Gastrocnemius medialis (tissue), 4 donors: Measurements from ENCODE around the gene ANKRD40. TPM values are rescaled to one million over a fixed set of nuclear protein-coding genes. Genes with fewer than 3 reads are reported as not detected.

Experiments used
- ATAC-seq, 2 donors: fragments of 150-250 bp; one replicate each; pipeline ENCODE4 v1.9.1; 2016
- DNase-seq, 2 donors: peaks; one replicate each; pipeline ENCODE4 v3.0.0-alpha.2; 2019
- H3K27ac ChIP-seq, 4 donors: fragments of 200-600 bp; sonication (generic); 1 replicate in 1 of 4; 2 replicates in 3 of 4; pipeline ENCODE4 v1.5.1; 2016 to 2018; ENCODE audit warnings: mild to moderate bottlenecking in 2 of 4, moderate library complexity in 1 of 4
- H3K27me3 ChIP-seq, 3 donors: fragments of 200-600 bp; sonication (generic) in 2 of 3; 1 replicate in 1 of 3; 2 replicates in 2 of 3; pipeline versions ENCODE4 v1.5.1 to v1.6.0; 2016 to 2019; ENCODE audit warnings: mild to moderate bottlenecking in 1 of 3, moderate library complexity in 1 of 3
- H3K36me3 ChIP-seq, 2 donors: fragments of 200-600 bp; sonication (generic) in 1 of 2; one replicate each; pipeline ENCODE4 v1.5.1; 2017 to 2018
- H3K4me1 ChIP-seq, 2 donors: fragments of 200-600 bp; sonication (generic) in 1 of 2; one replicate each; pipeline ENCODE4 v1.5.1; 2016 to 2017; ENCODE audit warnings: mild to moderate bottlenecking in 2 of 2
- H3K4me3 ChIP-seq, 4 donors: fragments of 200-600 bp; sonication (generic) in 3 of 4; 1 replicate in 1 of 4; 2 replicates in 3 of 4; pipeline ENCODE4 v1.5.1; 2016 to 2019; ENCODE audit warnings: mild to moderate bottlenecking in 2 of 4
- H3K9me3 ChIP-seq, 3 donors: fragments of 200-600 bp; sonication (generic) in 2 of 3; 1 replicate in 1 of 3; 2 replicates in 2 of 3; pipeline ENCODE4 v1.5.1; 2016 to 2019
- POLR2A ChIP-seq, 2 donors: fragments of 450-650 bp; IDR thresholded peaks; one replicate each; pipeline ENCODE4 v1.6.1; 2017; ENCODE audit warnings: antibody characterized with exemption in 2 of 2, mild to moderate bottlenecking in 2 of 2, moderate library complexity in 2 of 2
- in situ Hi-C, 4 donors: fragments of 200-750 bp; cut with MboI; loops; one replicate each; pipeline versions ENCODE4 v1.15.0 to v1.8.0; 2017; ENCODE audit warnings: low sequenced_read_pairs in 4 of 4
- intact Hi-C: fragments of 100-400 bp; cut with DNase I; formaldehyde crosslinking; loops from one replicate; pipeline ENCODE4 v1.15.1; 2023; ENCODE audit warnings: low total_unique reads
- total RNA-seq, 4 donors: library from RNA; depleted of rRNA; stranded (reverse); fragments of >200 nt; gene quantifications; one replicate each; pipeline versions ENCODE4 v1.1.0 to v1.2.3, GENCODE V29; 2016
- TF ChIP-seq, protein P1 (sequence below), 5 experiments: fragments of 450-650 bp in 3 of 5; fragments of 200-600 bp in 2 of 5; sonication (generic) in 2 of 5; IDR thresholded peaks in 4 of 5; conservative IDR thresholded peaks in 1 of 5; 1 replicate in 4 of 5; 2 replicates in 1 of 5; pipeline ENCODE4 v1.5.1; 2016 to 2019; ENCODE audit warnings: antibody characterized with exemption in 5 of 5, mild to moderate bottlenecking in 3 of 5, moderate library complexity in 3 of 5

The ANKRD40 gene
- total RNA-seq, 4 donors from 2014 or later = 97.3 to 135 (median 112) TPM

DNA sequence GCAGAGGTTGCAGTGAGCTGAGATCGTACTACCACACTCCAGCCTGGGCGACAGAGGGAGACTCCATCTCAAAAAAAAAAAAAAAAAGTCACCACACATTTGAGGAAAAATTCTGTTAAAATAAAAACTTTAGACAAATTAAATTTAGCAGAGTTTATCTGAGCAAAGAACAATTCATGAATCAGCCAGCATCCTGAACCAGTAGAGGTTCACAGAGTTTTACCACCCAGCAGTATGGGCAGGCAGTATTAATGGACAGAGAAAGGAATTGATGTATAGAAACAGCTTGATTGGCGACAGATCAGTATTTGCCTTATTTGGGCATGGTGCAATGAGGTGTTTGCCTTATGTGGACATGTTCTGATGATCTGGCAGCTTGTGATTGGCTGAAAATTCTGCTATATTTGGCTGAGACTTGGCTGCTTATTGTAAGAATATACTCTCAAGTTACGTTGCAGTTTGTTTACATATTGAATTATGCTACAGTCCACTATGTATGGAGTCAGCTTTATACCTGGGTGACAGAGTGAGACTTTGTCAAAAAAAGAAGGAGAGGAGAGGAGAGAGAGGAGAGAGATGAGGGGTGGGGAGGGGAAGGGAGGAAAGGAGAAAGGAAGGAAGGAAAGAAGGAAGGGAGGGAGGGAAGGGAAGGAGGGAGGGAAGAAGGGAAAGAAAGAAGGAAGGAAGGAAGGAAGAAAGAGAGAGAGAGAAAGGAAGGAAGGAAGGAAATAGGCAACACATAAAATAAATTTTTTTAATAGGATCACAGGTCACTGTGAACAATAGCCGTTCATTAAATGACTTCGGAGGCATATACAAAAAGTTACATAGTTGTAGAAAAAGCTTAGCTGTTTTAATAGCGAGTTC is 58.4 kb downstream of the ANKRD40 start:
- Histone ChIP-seq H3K4me1 (no peaks in the 10 kb centered on the region), H3K27me3 (no peaks in the 10 kb centered on the region), H3K36me3 (no peaks in the 10 kb centered on the region), H3K27ac (no peak overlapping the region), H3K4me3 (no peak overlapping the region), H3K9me3 (no peaks in the 10 kb centered on the region)
- DNase-seq = no peak
- intact Hi-C loops = no loop called here
- in situ Hi-C loops = loop anchor here in 1 of 4 donors (25.0 kb wide), 1 partner anchor 112 kb away; the partner anchor contains the start of genes EPN3 and SPATA20
- no peak for ATAC-seq
- TF ChIP-seq, protein P1, sequence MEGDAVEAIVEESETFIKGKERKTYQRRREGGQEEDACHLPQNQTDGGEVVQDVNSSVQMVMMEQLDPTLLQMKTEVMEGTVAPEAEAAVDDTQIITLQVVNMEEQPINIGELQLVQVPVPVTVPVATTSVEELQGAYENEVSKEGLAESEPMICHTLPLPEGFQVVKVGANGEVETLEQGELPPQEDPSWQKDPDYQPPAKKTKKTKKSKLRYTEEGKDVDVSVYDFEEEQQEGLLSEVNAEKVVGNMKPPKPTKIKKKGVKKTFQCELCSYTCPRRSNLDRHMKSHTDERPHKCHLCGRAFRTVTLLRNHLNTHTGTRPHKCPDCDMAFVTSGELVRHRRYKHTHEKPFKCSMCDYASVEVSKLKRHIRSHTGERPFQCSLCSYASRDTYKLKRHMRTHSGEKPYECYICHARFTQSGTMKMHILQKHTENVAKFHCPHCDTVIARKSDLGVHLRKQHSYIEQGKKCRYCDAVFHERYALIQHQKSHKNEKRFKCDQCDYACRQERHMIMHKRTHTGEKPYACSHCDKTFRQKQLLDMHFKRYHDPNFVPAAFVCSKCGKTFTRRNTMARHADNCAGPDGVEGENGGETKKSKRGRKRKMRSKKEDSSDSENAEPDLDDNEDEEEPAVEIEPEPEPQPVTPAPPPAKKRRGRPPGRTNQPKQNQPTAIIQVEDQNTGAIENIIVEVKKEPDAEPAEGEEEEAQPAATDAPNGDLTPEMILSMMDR (IDR thresholded peaks at IDR 0.05 in 4 of 5, conservative IDR thresholded peaks at IDR 0.05 in 1 of 5) = no peak
- no peak for TF ChIP-seq POLR2A (IDR thresholded peaks at IDR 0.05)

DNA sequence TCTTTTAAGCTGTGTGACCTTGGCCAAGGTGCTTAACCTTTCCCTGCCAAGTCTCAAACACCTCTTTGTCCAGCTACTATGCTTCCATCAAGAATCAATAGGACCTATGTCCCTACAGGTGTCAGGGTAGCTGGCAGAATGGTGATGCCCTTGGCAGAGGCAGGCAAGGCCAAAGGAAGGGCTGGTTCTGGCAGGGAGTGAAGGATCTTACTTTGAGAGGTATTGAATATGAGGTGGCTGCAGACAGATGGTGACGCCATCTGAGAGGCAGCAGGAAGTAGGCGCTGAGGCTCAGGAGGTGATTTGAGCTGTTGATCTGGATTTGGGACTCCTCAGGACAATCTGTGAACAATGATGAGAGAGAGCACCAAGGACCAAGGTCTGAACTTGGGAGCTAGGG is 60.5 kb downstream of the ANKRD40 start:
- no peak for TF ChIP-seq POLR2A (IDR thresholded peaks at IDR 0.05)
- no peak for DNase-seq
- in situ Hi-C loops (loop anchor here in 1 of 4 donors (25.0 kb wide), 1 partner anchor 110 kb away; the partner anchor contains the start of genes EPN3 and SPATA20), intact Hi-C loops (no loop called here)
- Histone ChIP-seq H3K4me3 (no peak overlapping the region), H3K27ac (no peak overlapping the region), H3K4me1 (no peaks in the 10 kb centered on the region), H3K36me3 (no peaks in the 10 kb centered on the region), H3K27me3 (no peaks in the 10 kb centered on the region), H3K9me3 (no peaks in the 10 kb centered on the region)
- no peak for ATAC-seq

DNA sequence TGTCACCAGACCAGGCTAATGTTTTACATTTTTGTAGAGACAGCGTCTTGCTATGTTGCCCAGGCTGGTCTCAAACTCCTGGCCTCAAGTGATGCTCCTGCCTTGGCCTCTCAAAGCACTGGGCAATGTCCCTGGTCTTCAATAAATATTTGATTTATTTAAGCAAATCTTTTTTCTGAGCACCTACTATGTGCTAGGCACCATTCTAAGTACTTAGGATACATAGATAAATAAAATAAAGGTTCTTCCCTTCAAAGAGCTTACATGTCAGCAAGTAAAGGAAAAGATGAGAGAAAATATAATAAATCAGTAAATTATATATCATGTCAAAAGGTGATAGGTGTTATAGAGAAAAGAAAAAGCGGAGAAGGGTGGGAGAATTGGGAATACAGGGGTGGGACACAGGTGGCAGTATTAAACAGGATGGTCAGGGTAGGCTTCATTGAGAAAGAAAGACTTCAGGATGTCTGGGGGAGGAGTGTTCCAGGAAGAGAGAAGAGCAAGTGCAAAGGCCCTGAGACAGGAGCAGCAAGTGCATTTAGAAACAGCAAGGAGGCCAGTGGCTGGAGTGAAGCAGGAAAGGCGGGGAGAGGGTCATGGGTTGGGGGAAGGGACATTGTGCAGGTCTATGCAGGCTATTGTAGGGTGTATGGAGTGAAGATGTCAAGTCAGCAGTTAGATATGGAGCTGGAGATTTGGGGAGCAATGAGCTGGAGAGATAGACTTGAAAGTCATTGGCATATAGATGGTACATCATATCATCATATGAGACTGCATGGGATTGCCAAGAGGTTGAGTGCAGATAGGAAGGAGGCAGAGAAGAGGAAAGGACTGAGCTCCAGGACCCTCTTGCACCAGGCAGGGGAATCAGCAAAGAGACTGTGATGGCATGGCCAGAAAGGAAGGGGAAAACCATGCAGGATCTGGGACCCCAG is 61.7 kb downstream of the ANKRD40 start:
- Histone ChIP-seq H3K9me3 (no peaks in the 10 kb centered on the region), H3K4me3 (no peak overlapping the region), H3K4me1 (no peaks in the 10 kb centered on the region), H3K36me3 (no peaks in the 10 kb centered on the region), H3K27ac (no peak overlapping the region), H3K27me3 (no peaks in the 10 kb centered on the region)
- TF ChIP-seq POLR2A (IDR thresholded peaks at IDR 0.05) = no peak
- TF ChIP-seq, protein P1 (IDR thresholded peaks at IDR 0.05 in 4 of 5, conservative IDR thresholded peaks at IDR 0.05 in 1 of 5) = no peak
- in situ Hi-C loops (loop anchor here in 1 of 4 donors (25.0 kb wide), 1 partner anchor 109 kb away; the partner anchor contains the start of genes EPN3 and SPATA20), intact Hi-C loops (no loop called here)
- no peak for DNase-seq
- no peak for ATAC-seq

Other genes with a start within 250 kb of the ANKRD40 start
- 1 to 10 TPM in 2 of 4 donors, not detected in 2; 1.8 to 8.8 TPM for gene CHAD, start 239.0 kb downstream of the ANKRD40 start, total RNA-seq
- 10 to 100 TPM; 27.1 to 67.4 (median 52.7) TPM for gene RSAD1, start 229.1 kb downstream of the ANKRD40 start, total RNA-seq
- not detected for gene MYCBPAP, start 199.5 kb downstream of the ANKRD40 start, total RNA-seq
- gene EPN3, start 175.2 kb downstream of the ANKRD40 start, total RNA-seq = not detected
- gene SPATA20, start 160.7 kb downstream of the ANKRD40 start, total RNA-seq = 10 to 100 TPM; 22.3 to 67.9 (median 29.1) TPM
- under 1 TPM in 2 of 4 donors, not detected in 2; 0.09 to 0.10 TPM for gene CACNA1G, start 147.2 kb downstream of the ANKRD40 start, total RNA-seq
- gene ABCC3, start 73.0 kb downstream of the ANKRD40 start, total RNA-seq = 1 to 10 TPM in 1 of 4 donors, under 1 TPM in 3; 0.51 to 1.3 (median 0.76) TPM
- gene LUC7L3, start 11.7 kb upstream of the ANKRD40 start, total RNA-seq = 10 to 100 TPM; 10.4 to 67.3 (median 25.7) TPM
- gene ANKRD40CL, start 59.6 kb upstream of the ANKRD40 start, total RNA-seq = not detected
- under 1 TPM in 3 of 4 donors, not detected in 1; 0.09 to 0.22 (median 0.20) TPM for gene WFIKKN2, start 127.7 kb upstream of the ANKRD40 start, total RNA-seq
- gene TOB1, start 158.4 kb upstream of the ANKRD40 start, total RNA-seq = 10 to 100 TPM; 13.6 to 53.5 (median 28.2) TPM